Vagina (tissue), 2 donors: Measurements from ENCODE around the gene SH2D1B.

Source experiments
- POLR2A ChIP-seq, 2 donors: fragments of 450-650 bp; IDR thresholded peaks; one replicate each; pipeline ENCODE4 v1.6.1; 2017; ENCODE audit warnings: antibody characterized with exemption in 2 of 2, mild to moderate bottlenecking in 2 of 2, moderate library complexity in 2 of 2
- POLR2AphosphoS5 ChIP-seq, 2 donors: sonication (generic); formaldehyde crosslinking; IDR thresholded peaks; one replicate each; pipeline ENCODE4 v1.9.0; 2017; ENCODE audit warnings: antibody characterized with exemption in 2 of 2, mild to moderate bottlenecking in 2 of 2, low read depth in 1 of 2; ENCODE audit not compliant: insufficient read depth in 1 of 2
- TF ChIP-seq, protein P1 (sequence below), 3 experiments: fragments of 450-650 bp in 2 of 3; fragments of 200-600 bp in 1 of 3; sonication (generic) in 1 of 3; IDR thresholded peaks; one replicate each; pipeline ENCODE4 v1.5.1; 2017 to 2019; ENCODE audit warnings: antibody characterized with exemption in 3 of 3, mild to moderate bottlenecking in 2 of 3, moderate library complexity in 2 of 3

DNA sequence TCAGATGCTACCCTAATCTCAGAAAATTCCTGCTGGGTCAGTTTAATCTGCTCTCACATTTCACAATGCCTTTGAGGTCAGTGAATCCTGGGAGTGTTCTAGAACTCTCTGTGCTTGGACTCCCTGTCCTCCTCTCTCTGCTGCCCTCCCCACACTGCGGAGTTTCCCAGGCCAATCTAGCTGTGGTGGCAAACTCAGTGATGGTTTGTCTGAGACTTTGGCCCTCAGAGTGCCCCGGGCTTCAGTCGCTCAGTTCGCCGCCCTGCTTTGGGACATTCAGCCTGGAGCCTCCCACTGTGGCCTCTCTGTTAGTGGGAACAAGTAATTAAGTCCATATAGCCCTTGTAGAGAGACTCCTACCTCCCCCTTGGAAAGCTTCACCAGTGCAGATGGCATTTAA, 23.3 kb downstream of the SH2D1B start:
- TF ChIP-seq, protein P1, sequence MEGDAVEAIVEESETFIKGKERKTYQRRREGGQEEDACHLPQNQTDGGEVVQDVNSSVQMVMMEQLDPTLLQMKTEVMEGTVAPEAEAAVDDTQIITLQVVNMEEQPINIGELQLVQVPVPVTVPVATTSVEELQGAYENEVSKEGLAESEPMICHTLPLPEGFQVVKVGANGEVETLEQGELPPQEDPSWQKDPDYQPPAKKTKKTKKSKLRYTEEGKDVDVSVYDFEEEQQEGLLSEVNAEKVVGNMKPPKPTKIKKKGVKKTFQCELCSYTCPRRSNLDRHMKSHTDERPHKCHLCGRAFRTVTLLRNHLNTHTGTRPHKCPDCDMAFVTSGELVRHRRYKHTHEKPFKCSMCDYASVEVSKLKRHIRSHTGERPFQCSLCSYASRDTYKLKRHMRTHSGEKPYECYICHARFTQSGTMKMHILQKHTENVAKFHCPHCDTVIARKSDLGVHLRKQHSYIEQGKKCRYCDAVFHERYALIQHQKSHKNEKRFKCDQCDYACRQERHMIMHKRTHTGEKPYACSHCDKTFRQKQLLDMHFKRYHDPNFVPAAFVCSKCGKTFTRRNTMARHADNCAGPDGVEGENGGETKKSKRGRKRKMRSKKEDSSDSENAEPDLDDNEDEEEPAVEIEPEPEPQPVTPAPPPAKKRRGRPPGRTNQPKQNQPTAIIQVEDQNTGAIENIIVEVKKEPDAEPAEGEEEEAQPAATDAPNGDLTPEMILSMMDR (IDR thresholded peaks at IDR 0.05), result no peak
- no peak for TF ChIP-seq POLR2A (IDR thresholded peaks at IDR 0.05)
- peak in 1 of 2 donors; percentile 20 for TF ChIP-seq POLR2AphosphoS5 (IDR thresholded peaks at IDR 0.05; ENCODE audit: insufficient read depth in 1 of 2, low read depth in 1 of 2)
